Left ventricle myocardium superior (tissue), 1 donor: ENCODE data around the gene TRMT1. TPM values are rescaled to one million over a fixed set of nuclear protein-coding genes. Genes with fewer than 3 reads are reported as not detected.

Source experiments
- ATAC-seq: fragments of 200-7000 bp; cut with Tn5 transposase; one replicate; pipeline ENCODE4 v1.9.1; 2020; ENCODE audit warnings: mild to moderate bottlenecking, moderate library complexity
- DNase-seq: peaks from one replicate; pipeline ENCODE4 v3.0.0-alpha.2; 2020
- intact Hi-C: fragments of 100-400 bp; cut with micrococcal nuclease; formaldehyde crosslinking; loops from one replicate; pipeline ENCODE4 v1.11.0; 2022
- total RNA-seq: library from RNA; stranded (reverse); fragmentation: NEBNext Ultra II Directional; extraction: Animal tissue kit (Norgen Biotek cat#: 25700); gene quantifications from one replicate; pipeline ENCODE4 v1.2.1, GENCODE V29; 2021
- donor health status: DM: no; HTN: yes; CAD: no; lungs with severe emphysema.

The TRMT1 gene
- total RNA-seq, 1 donor from 2014 or later = 22.4 TPM

DNA sequence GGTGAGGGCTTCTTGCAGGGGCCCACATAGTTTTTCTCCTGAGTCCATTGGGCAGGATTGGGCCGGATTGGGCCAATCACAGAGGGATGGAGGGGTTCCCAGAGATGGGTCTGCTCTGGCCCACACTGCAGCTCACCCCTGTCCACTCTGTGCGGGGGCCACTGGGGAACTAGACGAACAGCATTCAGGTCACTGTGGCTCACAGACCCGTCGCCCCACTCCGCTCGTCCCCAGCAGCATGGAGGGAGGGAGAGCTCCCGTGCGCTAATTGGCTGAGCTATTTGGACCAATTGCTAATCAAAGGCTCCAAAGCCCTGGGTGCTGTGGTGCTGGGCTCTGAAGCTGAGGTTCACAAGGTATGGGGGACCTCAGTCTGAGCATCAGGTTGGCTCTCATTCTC is 12.8 kb upstream of the TRMT1 start:
- intact Hi-C loops = no loop called here
- DNase-seq (no peak), ATAC-seq (no peak)

DNA sequence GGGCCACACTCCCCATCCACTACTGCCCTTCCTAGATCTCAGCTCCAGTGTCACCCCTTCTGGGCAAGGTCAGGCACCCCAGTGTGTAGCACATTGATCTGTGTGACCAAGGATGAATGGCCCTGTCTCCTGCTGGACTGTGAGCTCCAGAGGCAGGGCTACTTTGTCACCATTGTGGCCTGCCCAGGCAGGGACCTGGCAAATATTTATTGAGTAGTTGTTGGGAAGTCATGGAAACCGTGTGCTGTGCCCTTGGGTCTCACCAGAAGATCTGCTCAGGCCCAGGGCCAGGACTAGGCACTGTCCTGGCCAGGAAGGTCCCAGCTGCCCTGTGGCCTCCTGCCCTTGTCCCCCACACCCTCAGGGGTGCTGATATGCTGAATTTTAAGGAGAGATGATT is 12.0 kb upstream of the TRMT1 start:
- peak; percentile 53 for ATAC-seq
- no peak for DNase-seq
- intact Hi-C loops = no loop called here

DNA sequence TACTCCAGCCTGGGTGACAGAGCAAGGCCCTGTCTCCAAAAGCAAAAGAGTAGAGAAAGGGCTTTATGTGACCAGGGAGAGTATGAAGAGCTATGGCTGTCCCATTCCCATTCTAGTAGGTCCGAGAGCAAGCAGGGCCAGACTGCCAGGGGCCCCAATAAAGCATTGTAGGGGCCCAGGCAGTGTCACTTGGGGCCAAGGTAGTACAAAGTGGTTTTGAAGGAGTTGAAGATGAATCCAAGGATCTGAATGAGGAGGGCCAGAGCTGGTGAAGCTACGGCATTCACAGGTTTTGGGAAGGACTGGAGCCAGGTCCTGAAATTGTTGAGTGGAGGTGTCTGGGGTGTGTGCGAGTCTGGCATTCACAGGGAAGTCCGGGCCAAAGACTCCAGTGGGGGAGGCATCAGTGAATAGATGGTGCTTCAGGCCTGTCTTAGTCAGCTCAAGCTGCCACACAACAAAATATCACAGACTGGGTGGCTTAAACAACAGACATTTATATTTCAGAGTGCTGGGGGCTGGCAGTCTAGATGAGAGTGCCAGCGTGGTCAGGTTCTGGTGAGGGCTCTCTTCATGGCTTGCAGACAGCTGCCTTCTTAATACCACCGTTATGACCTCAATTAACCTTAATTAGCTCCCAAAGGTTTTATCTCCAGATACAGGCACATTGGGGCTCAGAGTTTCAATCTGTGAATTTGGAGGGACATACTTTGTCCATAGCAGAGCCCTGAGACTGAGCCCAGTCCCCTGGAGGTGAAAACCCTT is 11.5 kb upstream of the TRMT1 start:
- intact Hi-C loops = no loop called here
- DNase-seq (no peak), ATAC-seq (no peak)

DNA sequence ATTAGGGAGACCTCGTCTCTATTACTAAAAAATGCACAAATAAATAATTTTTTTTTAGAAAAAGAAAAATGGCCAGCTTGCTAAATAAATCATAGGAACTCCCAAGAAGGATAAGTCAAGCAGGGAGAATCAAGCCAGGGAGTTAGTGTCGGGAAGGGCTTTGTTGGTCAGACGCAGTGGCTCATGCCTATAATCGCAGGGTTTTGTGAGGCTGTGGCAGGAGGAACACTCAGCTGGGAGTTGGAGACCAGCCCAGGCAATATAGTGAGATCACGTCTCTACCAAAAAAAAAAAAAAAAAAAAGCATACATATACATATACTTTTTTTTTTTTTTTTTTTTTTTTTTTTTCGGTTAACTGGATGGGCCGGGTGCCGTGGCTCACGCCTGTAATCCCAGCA is 10.5 kb upstream of the TRMT1 start:
- ATAC-seq = no peak
- no peak for DNase-seq
- intact Hi-C loops = no loop called here

- no peak for DNase-seq
- intact Hi-C loops = no loop called here
- ATAC-seq = no peak
Measured at GRCh38 chr19:13122980-13123957, 6.7 kb upstream of the TRMT1 start.

- intact Hi-C loops = no loop called here
- ATAC-seq (no peak), DNase-seq (no peak)
Measured at GRCh38 chr19:13122275-13122878, 5.8 kb upstream of the TRMT1 start.

DNA sequence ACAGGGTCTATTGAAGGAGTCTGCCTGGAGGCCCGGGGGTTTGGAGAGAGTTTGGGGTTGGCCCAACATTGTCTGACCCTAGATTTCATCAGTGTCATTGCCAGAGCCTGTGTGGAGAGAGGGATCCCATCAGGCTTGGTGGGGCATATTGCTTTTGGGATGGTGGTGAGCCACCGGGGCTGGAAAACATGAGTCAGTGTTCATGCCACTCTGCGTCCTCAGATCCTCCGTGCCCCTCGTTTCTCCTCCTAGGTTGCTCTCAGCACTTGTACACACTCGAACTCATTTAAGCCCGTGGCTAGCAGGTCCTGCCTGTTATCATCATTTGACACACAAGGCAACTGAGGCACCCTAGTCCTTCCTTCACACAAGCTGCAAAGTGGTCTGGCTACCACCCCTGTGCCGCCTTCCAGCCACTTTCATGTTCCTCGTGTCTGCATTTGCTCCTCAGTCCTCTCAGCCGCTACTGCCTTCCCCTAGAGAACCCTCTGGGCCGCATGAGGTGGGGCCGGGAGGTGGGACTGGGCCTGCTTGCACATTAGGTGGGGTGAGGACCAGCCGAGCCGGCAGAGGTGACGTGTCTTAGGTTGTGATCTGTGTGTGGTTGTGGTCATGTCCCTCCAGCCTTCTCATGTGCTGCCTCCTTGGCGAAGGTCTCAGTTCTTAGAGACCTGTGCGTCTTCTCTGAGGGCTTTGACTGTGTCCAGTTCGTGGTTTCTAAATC is 5.2 kb upstream of the TRMT1 start:
- intact Hi-C loops = no loop called here
- DNase-seq (no peak), ATAC-seq (no peak)

- DNase-seq (no peak), ATAC-seq (no peak)
- intact Hi-C loops = no loop called here
Measured at GRCh38 chr19:13120817-13121216, 4.3 kb upstream of the TRMT1 start.

DNA sequence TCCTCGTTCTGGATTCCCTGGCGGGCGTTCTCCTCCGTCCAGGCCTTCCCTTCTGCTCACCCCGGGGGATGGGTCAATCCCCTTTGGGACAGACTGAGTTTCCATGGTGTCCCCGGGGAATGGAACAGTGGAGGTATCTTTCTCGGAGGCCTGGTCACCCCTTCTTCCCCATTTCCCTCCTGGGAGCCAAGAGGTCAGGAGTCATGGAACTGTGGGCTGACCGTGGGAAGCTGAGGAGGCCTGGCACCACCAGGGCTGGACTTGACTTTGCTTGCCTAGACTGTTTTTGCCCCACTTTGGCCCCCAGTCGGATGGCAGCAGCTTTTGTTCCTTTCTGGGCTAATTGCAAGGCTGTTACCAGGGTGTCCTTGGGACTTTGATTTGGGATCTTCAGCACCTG is 3.5 kb upstream of the TRMT1 start:
- no peak for ATAC-seq

DNA sequence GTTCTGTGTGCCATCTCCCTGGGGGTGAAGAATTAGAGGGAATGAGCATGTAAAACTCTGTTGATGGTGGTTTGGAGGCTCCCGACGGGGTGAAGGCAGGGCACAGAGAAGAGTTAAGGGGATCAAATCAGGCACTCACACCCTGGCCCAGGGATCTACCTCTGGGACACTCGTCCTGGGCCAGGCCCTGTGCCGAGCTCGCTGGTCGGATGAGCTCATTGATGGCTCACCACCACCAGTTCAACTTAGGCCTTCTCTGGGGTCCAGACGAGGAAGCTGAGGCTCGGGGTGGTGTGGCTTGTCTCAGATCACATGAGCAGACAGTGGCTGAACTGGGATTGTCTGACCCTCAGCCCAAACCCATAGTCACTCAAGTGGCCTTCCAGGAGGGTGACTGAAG is 3.1 kb upstream of the TRMT1 start:
- no peak for DNase-seq
- no peak for ATAC-seq
- intact Hi-C loops = no loop called here

More for the DNA sequence above, 3.5 kb upstream of the TRMT1 start:
- DNase-seq = no peak
- intact Hi-C loops = no loop called here

DNA sequence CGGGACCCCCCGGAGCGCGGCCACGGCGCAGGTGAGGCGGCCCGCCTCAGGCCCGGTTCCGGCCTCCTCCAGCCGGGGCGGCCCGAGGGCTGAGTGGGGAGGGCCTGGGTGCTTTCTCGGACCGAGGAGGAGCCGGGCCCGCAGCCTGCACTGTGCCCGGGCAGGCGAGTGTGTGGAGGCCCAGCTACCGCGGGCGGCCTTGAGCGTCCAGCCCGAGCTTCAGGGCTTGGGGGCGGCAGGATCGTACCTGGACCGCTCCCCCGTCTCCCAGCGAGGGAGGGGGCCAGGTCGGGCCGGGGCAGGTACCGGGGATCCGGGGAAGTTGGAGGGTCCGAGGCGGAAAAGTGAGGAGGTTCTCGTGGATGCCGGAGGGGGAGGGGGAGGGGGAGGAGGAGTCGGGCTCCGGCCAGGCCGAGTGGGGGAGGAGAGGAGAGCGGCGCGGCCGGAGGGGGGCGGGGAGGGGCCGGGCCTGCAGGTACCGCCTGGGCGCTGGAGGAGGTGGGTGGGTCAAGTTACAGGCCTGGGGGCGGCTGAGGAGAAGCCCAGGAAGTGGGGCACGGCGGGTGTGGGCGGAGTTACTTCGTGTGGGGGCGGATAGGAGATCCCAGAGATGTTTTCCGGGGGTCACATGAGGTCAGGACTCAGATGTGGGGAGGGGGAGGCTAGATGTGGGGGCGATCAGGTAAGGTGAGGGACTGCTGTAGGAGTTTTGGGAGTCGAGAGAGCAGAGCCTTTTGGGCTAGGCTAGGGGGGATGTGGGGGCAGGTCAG is 2.1 kb upstream of the TRMT1 start:
- ATAC-seq (no peak), DNase-seq (peak; percentile 64)
- intact Hi-C loops = no loop called here

DNA sequence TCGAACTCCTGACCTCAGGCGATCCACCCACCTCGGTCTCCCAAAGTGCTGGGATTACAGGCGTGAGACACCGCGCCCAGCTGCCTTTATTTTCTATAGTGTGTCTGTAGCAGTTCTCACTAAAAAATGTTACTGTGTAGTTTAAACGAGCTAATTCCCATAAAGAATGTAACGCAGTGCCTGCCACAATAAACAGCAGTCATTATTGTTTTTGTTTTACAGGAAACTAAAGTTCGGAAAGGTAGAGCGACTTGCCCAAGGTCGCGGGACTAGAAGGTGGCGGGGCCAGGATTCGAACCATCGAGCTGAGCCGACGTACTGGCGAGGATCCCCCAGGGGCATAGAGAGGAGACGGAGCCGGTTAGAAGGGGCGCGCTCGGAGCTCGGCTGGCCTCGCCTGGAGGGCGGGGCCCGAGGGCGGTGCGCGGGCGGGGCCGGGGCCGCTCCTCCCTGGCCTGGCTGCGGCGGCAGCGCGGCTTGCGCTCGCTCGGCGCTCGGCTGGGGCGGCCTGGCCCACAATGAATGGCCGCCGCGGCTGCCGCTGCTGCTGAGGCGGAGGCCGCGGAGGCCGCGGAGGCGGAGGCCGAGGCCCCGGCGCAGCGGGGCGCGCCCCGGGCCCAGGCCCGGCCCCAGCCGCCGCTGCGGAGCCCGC is 1.4 kb upstream of the TRMT1 start, which contains the start of gene NACC1:
Gene NACC1 (plus strand): TSS at position 493 of the 652 bp plus-strand sequence. CDS start 16,944 bp downstream, outside the sequence.
- peak; percentile 95 for DNase-seq
- peak; percentile 95 for ATAC-seq
- intact Hi-C loops = no loop called here

DNA sequence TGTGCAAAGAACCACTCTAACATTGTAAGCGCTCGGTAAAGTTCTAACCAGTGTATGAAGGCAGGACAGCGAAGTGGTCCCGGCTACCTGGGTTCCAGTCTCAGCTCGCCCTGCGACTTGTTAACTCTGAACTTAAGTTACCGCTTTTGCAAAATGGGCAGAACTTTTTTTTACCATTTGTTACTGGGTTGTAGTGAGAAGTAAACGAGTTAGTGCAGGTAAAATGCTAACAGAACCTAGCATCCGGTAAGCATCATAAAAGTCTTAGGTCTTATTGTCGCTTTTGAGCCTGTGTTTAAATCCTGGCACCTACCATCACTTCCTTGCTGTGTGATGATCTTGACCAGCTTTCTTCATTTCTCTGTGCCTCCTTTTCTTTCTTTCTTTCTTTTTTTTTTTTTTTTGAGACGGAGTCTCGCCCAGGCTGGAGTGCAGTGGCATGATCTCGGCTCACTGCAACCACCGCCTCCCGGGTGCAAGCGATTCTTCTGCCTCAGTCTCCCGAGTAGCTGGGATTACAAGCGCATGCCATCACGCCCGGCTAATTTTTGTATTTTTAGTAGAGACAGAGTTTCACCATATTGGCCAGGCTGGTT is 734 bp upstream of the TRMT1 start:
- intact Hi-C loops = no loop called here
- ATAC-seq = peak; percentile 11
- no peak for DNase-seq

DNA sequence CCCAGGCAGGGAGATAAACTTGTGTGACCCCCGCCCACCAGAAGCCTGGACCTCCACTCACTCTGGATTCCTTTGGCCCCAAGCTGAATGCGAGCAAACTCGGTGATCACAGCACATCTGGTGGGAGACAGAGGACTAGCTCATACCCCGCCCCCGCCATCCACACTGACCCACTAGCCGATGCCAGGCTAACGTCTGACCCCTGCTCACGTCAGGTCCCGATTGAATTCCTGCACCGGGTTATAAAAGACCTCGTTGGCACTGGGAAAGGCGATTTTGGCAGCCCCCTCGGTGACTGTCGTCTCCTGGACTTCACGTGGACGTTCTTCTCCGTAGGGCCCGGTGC is 631 bp downstream of the TRMT1 start:
- ATAC-seq (no peak), DNase-seq (no peak)
- intact Hi-C loops = no loop called here

GRCh38 chr19:13112555-13112954 is 4.0 kb downstream of the TRMT1 start:
- ATAC-seq (no peak), DNase-seq (no peak)
- intact Hi-C loops = no loop called here

DNA sequence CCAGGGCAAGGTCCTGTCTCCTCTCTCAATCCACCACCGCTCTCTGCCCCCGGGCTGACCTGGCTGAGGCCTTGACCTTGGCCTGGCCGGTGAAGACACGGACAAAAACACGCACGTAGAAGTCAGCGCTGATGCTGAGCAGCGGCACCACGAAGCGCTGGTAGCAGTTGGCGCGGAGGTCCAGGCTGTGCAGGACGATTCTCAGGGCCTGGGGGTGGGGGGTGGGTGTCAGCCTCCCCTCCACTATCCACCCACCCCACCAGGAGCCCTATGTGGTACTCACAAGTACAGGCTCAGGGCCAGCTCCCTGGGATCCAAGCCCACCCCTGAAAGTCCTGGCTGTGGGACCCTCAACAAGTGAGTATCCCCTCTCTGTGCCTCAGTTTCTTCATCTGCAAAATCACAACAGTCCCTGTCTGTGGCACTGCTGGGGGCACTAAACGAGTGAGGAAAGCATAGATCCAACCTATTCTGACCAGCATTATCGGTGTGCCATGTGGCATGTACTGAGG is 6.4 kb downstream of the TRMT1 start:
- ATAC-seq = no peak
- intact Hi-C loops = no loop called here
- DNase-seq = no peak

GRCh38 chr19:13109361-13110098 is 7.0 kb downstream of the TRMT1 start:
- intact Hi-C loops = no loop called here
- DNase-seq = no peak

More at GRCh38 chr19:13109361-13110098, 7.0 kb downstream of the TRMT1 start:
- ATAC-seq = no peak
